HT1080 (cell line): ENCODE measurements around the gene PLEKHA8. TPM values are rescaled to one million over a fixed set of nuclear protein-coding genes. Genes with fewer than 3 reads are reported as not detected.
A peak's percentile ranks its signal among the peaks of the same experiment; 100 is the strongest.

Experiments
- DNase-seq: peaks from one replicate; pipeline ENCODE4 v3.0.0-alpha.2; 2015; ENCODE audit warnings: low read depth
- total RNA-seq: library from RNA; depleted of rRNA; stranded (reverse); fragments of >200 nt; shearing (Covaris generic); gene quantifications from 2 replicates; pipeline ENCODE4 v1.2.3, GENCODE V29; 2014

PLEKHA8 gene
- total RNA-seq, 1 experiment from 2014 or later, result 8.5 TPM

DNA sequence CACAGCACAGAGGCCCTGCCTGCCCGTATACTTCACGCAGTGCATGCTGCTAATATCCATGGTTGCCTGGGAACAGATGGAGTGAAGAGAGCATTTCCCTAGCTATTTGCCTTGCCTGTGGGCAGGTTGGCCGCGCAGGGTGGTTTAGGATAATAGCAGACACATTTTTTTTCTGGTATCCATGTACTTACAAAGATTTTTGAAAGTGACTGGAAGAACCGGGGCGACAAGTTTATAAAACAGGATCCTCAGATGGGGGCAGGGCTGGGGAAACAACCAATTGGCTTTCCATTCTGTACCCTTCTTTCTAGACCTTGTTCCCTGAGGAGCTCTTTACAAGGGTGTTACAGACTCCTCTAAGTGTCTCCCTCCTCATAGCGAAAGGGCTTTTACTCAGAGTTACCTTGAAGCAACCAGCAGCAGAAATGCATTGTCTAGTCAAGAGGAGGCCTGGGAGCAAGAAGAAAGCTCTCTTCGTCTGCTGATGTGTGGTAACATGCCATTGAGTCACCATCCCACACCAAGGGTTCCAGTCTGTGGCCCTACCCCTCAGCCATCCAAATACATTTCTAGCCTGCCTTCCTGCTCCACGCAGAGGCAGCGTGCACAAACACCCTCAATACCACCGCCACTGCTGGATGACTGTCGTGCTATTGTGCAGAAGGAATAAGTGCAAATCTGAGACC is 138.1 kb downstream of the PLEKHA8 start:
- DNase-seq, result no peak

DNA sequence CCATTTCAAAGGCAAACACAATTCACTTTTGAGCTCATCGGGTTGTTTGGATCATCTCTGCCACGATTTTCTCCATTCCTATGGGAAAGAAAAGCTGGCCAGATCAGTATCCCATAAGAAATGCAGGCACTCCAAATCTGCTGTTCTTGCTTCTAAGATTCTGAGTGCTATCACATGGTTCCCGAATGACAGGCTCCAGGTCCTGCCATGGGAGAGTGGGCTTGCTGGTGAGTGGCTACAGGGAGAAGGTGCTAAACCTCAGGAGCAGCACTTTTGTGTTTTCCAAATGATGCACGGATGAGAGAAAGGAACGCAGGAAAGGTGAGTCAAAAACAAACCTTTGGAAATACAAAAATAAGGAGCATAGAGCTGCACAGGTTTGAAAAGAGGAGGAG is 138.6 kb downstream of the PLEKHA8 start:
- DNase-seq, result no peak

DNA sequence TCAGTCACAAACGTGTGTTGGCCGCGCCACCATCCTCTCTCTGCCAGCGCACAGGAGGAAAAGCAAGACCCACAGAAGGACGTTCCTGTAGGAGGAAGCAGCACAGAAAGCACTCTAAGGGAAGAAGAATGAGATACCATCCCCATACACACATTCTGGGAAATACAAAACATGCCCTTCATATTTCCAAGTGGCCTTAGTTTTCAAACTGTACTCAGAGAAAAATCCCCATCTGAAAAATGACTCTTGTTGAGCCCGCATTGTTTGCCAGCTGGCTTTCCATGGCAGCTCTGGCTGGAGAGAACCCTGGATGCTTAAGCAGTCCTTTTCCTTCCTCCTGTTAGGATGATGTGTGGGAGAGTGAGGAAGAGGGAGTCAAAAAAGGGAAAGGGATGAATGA is 139.7 kb downstream of the PLEKHA8 start:
- DNase-seq, result no peak

DNA sequence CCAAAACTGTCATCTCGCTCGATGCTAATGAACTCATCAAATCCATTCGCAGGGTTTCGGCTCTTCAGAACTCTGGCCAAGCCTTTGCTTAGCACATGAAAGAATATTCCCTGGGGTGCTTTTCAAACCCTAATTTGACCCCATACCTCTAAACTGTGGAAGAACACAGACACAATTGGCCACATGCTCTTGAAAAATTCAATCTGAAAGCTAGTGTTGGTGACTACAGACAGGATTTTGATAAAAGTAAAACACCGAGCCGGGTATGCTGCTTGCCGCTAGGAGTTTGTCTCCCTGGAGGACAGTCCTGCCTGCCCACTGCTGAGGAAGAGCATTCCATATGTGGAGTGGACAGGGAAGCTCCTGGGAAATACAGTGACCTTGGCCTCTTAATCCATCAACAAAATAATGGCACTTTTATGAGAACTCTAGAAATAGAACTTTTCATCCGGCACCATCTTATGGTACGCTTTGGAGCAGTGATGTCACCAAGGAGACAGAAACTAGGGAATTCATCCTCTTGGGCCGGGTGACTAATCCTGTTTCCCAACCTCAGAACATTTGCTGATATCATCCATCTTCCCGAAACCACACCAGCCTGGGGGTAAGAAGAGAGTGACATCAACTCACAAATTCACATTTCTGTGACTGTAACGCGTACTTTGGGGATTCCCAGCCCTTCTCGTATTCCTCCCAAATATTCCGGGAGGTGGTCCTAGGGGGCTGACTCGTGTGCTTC is 140.8 kb downstream of the PLEKHA8 start:
- DNase-seq, result peak; percentile 85

DNA sequence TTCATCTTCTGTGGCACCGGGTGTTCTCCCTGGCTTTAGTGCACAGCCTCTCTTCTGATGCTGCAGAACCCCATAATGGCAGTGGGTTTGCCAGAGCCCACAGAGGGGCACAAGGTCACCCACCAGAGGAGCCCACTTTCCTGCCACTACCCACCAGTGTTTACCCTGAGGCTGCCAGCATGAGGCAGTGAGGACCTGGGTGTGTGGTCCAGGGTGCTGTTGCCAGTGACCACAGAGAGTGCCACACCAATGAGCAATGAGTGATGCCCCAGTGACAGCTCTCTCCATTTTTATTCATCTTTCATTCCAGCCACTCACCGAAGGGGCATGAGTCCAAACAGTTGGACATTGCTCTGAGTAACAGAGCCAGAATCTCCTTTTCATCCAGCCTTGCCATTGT is 141.4 kb downstream of the PLEKHA8 start:
- peak; percentile 63 for DNase-seq

DNA sequence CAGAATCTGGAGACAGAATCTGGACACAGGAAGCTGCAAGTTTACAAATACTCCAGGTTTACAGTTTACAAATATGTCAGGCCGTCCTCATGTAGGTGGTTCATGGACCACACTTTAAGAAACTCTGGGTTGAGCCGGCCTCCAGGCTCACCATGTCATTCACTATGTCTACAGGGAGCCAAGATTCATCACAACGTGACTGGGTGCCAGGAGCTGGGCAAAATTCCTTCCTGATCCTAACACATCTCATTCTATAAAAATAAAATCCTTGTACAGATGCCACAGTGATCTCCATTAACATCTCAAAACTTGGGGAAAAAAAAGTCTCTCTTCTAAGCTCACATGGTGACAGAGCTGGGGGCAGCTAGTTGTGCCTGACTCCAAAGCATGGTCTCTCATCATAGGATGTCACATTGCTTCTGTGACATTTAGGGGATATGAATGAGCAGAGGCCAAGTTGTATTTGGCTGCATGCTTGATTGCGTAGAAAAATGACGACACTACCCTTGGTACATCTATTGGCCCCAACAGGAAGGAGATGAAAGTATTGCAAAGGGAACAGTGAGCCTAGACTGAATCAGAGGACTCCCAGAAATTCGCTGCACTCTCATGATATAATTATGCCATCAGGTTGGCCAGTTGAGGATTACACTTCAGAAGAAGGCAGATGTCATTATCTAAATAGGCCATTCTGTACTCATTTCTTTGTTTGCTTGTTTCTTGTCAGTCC is 142.4 kb downstream of the PLEKHA8 start:
- DNase-seq, result no peak

DNA sequence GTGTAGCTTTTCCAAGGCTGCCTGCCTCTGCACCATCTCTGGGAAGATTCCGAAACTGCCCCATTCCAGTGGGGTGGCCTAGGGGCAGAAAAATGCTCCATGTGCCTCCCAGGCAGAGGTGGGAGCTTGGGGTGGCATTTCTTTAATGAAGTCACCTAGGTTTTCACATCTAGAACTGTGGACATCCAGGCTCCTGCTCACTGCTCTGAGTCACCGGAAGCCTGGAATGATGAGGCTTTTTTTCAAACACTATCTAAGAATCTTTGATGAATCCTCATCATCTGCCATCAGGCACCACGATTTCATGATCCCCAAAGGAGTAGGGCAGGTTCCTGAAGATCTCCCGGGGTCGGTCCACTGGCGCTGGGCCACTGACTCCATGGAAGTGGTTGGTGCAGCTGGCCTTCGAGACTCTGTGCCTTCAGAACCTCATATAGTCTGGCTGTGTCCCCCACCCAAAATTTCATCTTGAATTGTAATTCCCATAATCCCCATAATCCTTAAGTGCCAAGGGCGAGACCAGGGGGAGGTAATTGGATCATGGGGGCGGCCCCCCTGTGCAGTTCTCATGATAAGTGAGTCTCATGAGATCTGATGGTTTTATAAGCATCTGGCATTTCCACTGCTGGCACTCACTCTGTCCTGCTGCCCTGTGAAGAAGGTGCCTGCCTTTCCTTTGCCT is 143.7 kb downstream of the PLEKHA8 start:
- DNase-seq, result peak; percentile 74

DNA sequence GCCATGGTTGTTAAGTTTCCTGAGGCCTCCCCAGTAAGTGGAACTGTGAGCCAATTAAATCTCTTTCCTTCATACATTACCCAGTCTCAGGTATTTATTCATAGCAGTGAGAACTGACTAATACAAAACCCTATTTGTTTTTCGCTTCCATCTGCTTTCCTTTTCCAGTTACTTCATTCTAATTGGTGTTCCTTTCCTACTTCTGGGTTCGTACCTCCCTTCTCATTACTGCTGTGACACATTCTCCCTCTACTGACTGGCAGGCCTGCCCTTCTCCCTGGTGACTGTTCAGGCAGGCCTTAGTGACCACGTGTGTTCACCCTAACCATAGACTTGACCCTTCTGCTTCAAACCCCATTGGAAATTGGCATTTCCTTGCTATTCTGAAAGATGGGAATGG is 144.2 kb downstream of the PLEKHA8 start:
- peak; percentile 35 for DNase-seq

DNA sequence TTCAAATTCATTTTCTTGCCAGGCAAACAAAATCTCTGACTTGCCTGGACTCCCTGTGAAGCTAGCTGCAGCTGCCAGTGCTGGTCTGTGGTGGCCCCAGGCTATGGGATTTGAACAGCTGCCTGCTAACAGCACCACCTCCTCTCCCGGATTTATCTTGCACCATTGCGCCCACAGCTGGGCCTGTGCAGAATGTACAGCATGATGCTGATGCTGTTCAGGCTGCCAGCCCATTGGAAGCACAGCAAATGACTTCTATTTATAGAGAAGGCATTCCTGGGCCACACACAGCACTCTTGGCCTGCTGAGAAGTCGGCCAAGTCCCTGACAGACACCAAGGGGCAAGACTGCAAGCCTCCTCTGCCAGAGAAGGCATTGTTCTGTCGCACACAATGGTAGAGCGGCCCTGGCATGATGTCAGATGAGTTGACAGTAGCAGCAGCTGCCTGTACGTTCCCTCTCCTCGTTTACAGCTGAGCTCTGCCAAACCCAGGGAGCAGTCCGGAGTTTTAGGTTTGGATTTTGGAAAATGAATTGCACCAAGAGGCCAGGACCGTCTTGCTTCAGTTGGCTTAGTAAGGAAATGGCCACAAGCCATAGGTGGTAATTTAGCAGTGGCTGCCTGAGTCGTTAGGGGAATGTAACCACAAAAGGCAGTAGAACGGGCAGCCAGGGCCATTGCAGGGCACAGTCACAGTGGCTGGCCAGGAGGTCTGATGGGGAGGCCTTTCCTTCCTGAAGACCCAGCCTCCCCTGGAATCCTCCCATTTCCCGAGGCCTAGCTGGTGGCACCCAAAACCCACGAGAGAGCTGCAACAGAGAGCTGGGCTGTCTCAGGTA is 145.1 kb downstream of the PLEKHA8 start:
- peak; percentile 76 for DNase-seq

DNA sequence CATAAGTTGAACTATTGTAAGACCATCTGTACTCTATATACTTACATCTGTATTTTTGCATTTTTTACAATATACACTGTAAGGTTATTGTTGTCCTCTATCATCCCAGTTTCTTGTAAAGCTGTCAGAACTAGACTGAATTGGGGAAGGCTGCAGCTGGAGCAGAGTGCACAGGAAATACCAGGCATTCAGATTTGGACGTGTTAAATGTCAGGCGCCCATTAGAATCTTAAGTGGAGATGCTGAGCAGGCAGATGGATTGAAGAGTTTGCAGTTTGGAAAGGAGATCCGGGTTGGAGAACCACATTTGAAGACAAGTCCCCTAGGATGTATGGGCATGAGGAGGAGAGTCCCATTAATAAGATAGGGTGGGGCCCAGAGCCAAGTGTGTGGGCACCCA is 147.0 kb downstream of the PLEKHA8 start:
- no peak for DNase-seq

DNA sequence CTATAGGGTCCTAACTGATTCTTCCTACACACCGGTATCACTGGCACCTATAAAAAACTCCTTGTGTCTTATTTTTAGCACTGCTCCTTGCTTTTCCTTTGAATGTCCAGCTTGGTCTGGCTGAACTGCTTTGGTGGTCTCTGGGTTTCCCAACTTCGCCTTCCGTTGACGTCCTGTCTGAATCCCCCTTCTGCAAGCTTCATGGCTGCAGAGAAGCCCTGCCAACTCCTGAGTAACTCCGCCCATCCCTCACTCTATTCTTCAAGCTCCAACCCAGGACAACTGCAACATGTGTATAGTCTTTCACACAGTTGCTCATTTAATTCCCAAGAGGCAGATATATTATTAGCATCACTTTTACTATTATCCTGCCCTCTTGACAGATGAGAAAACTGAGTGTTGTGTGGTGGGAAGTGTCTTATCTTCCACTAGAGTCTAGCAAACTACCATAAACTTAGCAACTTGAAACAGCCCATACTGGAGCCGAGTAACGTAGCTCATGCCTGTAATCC is 147.5 kb downstream of the PLEKHA8 start:
- no peak for DNase-seq

DNA sequence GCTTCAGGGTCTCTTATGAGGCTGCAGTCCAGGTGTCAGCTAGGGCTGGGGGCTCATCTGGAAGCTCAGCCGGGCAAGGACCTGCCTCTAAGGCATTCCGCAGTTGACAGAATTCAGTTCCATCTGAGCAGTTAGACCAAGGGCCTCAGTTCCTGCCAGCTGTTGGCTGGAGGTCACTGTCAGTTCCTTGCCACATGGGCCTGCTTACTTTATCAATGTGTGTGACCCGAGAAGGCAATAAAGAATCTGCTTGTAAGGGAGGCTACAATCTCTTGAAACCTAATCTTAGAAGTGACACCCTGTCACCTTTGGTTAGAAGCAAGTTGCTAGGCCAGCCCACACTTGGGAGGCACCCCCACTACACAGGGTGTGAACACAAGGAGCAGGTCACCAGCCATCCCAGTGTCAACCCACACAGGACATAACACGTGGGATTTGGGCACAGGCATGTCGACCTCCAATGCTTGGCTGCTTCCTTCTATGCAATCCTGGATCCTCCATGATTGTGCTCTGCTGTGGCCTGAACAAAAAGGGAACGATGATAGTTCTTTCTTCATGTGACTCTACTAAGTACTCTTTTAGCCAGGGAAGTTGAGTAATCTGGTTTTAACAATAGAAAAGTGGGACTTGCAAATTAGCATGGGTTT is 148.4 kb downstream of the PLEKHA8 start:
- DNase-seq, result no peak

DNA sequence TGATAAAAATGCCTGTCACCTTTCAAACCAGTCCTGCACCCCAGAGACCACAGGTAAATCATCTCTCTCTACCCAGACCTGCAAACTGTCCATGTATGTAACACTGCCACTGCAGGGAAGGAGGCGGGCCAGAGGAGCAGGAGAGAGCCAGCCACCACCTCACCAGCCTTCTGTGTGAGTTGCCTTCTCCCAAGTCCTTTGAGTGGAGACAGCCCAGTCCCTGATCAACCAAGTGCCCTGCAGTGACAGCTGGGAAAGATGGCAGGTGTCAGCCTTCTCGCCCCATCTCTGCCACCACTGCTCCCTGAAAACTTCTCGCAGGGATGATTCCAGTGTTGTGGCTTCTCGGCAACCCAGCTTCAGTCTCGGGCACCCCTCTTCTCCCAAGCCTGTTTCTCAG is 149.0 kb downstream of the PLEKHA8 start:
- DNase-seq, result no peak

DNA sequence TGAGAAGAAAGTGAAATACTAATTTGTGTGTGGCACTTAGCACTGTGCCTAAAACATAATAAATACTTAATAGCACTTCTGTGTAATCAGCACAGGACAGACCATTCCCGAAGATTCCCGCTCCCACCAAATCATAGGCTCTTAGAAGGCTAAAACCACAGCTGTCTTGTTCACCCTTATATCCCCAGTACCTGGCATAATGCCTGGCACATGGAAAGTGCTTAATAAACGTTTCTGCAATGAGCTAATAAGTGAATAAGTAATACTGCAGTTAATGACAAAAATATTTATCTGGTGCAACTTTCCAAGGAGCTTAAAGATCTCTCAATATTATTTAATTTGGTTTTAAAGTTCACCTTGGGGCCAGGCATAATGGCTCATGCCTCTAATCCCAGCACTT is 149.8 kb downstream of the PLEKHA8 start:
- DNase-seq, result no peak

DNA sequence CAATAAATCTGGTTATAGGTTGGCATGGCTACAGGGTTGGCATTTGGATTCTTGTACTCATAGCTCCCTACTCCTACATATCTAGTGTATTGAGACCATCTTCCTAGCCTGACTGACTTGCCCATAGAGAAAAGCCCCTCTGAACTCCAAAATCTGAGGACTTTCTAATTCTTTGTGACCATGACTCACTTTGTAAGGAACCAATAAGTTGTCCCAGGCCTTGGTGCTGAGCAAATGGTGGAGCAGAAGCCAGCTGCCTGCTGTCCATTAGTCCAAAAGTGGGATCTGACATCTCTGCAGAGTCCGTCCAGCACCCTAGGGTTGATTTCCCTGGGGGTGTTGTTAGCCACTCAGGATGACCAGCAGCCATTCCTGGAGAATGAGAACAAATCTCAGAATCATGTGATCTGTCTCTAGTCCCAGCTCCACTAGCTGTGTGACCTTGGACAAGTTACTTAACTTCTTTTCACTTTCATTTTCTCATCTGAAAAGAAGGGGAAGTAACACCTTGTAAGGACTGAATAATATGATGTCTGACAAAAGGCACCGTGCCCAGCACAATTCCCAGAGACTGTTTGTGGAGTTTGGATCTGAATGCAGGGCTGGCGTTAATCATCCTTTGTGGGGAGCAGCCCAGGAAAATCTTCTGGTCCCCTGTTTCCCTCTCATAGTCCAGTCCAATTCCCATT is 150.7 kb downstream of the PLEKHA8 start:
- DNase-seq, result no peak
